Measurements from ENCODE around the gene SLA2. TPM values are rescaled to one million over a fixed set of nuclear protein-coding genes. Genes with fewer than 3 reads are reported as not detected.

SLA2 gene, protein sequence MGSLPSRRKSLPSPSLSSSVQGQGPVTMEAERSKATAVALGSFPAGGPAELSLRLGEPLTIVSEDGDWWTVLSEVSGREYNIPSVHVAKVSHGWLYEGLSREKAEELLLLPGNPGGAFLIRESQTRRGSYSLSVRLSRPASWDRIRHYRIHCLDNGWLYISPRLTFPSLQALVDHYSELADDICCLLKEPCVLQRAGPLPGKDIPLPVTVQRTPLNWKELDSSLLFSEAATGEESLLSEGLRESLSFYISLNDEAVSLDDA
- 0.06 to 0.10 TPM in 2 of 5 replicates, not detected in the others for total RNA-seq (2022; extraction: Qiagen RNA extraction; ENCODE audit: low read depth)

DNA sequence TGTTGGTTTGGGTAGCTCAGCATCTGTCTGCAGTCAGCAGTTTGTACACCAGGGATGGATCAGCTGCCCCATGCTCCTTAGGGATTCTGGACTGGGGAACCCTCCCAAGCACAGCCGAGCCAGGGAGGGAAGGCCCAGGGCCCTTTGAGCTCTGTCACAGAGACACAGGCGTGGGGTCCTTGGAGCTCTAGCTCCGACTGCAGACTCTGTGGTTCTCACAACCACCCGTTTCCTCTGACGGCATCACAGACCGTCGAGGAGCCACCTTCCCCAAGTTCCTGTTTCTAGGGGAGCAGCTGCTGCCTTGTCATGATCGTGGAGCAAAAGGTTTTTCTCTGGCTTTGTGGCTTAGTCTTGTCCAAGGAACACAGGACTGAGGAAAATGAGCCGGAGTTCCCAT lies at the start of gene SLA2:
Gene SLA2 (minus strand): TSS at position 199 of the 400 bp plus-strand sequence. CDS start 4,861 bp downstream, outside the sequence.

GRCh38 chr20:36605399-36606157 lies 40.4 kb downstream of the SLA2 start, which contains the start of gene RAB5IF:
Gene RAB5IF, plus strand, starts transcription at chr20:36605779. Its CDS starts 173 bp downstream, at chr20:36605952.

DNA sequence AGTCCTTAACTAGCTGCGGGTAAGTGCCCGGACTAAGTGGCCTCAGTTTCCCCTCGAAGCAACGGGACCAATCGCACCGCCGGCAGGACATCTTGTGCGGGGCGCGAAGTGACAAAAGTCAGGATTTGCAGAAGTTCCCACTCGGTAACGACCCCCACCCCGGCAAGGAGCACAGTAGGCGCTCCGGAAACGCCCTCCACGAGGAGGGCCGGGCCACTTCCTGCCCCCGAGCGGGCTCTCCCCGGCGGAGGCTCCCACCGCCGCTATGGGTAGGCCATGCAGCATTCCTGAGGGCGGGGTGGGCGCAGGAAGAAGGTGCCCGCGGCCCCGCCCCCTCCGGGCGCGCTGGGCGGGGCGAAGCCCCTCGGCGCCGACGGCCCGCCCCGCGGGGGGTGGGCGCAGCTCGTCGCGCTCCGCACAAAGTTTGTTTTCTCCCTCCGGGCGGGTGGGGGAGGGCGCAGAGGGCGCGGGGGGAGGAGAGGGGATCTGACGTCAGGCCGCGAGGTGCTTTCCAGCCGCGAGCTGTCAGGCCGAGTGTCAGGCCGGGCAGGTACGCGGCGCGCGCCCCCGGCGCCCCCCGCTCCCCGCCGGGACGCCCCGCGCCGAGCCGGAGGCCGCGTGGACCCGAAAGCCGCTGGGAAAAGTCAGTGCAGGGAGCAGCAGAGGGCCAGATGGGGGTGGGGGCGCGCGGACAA lies 72.7 kb downstream of the SLA2 start, which contains the start of gene TGIF2:
Gene TGIF2 (plus strand): TSS at position 495 of the 695 bp plus-strand sequence. CDS start 5,178 bp downstream, outside the sequence.

Other genes starting within 250 kb of the SLA2 start
- gene MYL9, start 104.7 kb downstream of the SLA2 start, total RNA-seq (2022; extraction: Qiagen RNA extraction; ENCODE audit: low read depth): 15.9 to 26.5 TPM (median 17.6 TPM) in 5 replicates
- gene TGIF2, start 72.6 kb downstream of the SLA2 start, total RNA-seq (2022; extraction: Qiagen RNA extraction; ENCODE audit: low read depth): 3.4 to 4.9 TPM (median 4.0 TPM) in 5 replicates
- gene RAB5IF, start 40.4 kb downstream of the SLA2 start, total RNA-seq (2022; extraction: Qiagen RNA extraction; ENCODE audit: low read depth): 216 to 291 TPM (median 278 TPM) in 5 replicates
- gene NDRG3, start 99.9 kb upstream of the SLA2 start, total RNA-seq (2022; extraction: Qiagen RNA extraction; ENCODE audit: low read depth): 19.8 to 23.2 TPM (median 21.7 TPM) in 5 replicates
- gene DSN1, start 127.6 kb upstream of the SLA2 start, total RNA-seq (2022; extraction: Qiagen RNA extraction; ENCODE audit: low read depth): 21.4 to 27.4 TPM (median 24.5 TPM) in 5 replicates
- gene TLDC2, start 229.9 kb upstream of the SLA2 start, total RNA-seq (2022; extraction: Qiagen RNA extraction; ENCODE audit: low read depth): not detected in 5 replicates